HG02885 (cell line): ENCODE data around the gene DEFB116.
"Not testable (repeated sequence)": the region's sequence is repeated elsewhere in the genome, so short reads cannot be mapped to it uniquely, and the experiment has no call there.

Experiments
- ATAC-seq: cut with Tn5 transposase; IDR thresholded peaks from one replicate; pipeline ENCODE4 v1.9.1; 2021; ENCODE audit warnings: mild to moderate bottlenecking; ENCODE audit not compliant: unreplicated experiment, poor library complexity

DEFB116 gene

GRCh38 chr20:31308535-31309162 lies at the start of gene DEFB116:
Gene DEFB116 (minus strand): TSS chr20:31308585. CDS start chr20:31308585, 0 bp downstream.
- ATAC-seq, result no peak

- ATAC-seq, result no peak
Measured at GRCh38 chr20:31355981-31356380, 47.6 kb upstream of the DEFB116 start.

- no peak for ATAC-seq
Measured at GRCh38 chr20:31341470-31341869, 33.1 kb upstream of the DEFB116 start.

GRCh38 chr20:31330893-31331292 lies 22.5 kb upstream of the DEFB116 start:
- no peak for ATAC-seq

GRCh38 chr20:31322504-31322903 lies 14.1 kb upstream of the DEFB116 start:
- no peak for ATAC-seq

GRCh38 chr20:31284964-31285363 lies 23.4 kb downstream of the DEFB116 start:
- not testable (repeated sequence) for ATAC-seq

GRCh38 chr20:31278178-31278577 lies 30.2 kb downstream of the DEFB116 start:
- no peak for ATAC-seq

GRCh38 chr20:31274441-31274840 lies 33.9 kb downstream of the DEFB116 start:
- no peak for ATAC-seq

- peak; percentile 56 for ATAC-seq
Measured at GRCh38 chr20:31260326-31260932, 48.0 kb downstream of the DEFB116 start.

- ATAC-seq, result no peak
Measured at GRCh38 chr20:31257364-31257763, 51.0 kb downstream of the DEFB116 start, which contains the start of gene DEFB115. Gene DEFB115 (plus strand): TSS chr20:31257664. CDS start chr20:31257664, 0 bp downstream.

GRCh38 chr20:31256959-31257358 lies 51.4 kb downstream of the DEFB116 start:
- no peak for ATAC-seq
